Cardiac fibroblast (primary cell): ENCODE results near the gene S100A9.

Experiments
- DNase-seq, 2 donors: peaks; one replicate each; pipeline versions ENCODE4 v3.0.0 to v3.0.0-alpha.2; 2010; ENCODE audit warnings: low read depth in 2 of 2
- H3K4me3 ChIP-seq, 2 donors: replicated peaks in 1 of 2; 1 replicate in 1 of 2; 2 replicates in 1 of 2; pipeline ENCODE4 v1.5.1; 2011; ENCODE audit warnings: low read depth in 2 of 2, low read length in 2 of 2, mild to moderate bottlenecking in 2 of 2, moderate library complexity in 1 of 2
- CTCF ChIP-seq: IDR thresholded peaks from one replicate; pipeline ENCODE4 v1.5.1; 2011; ENCODE audit warnings: low read depth, mild to moderate bottlenecking, low read length, inconsistent platforms

The S100A9 gene

GRCh38 chr1:153362187-153362775 lies 4.6 kb downstream of the S100A9 start:
- DNase-seq = no peak
- H3K4me3 ChIP-seq = no peak overlapping the region
- TF ChIP-seq CTCF = no peak

GRCh38 chr1:153363641-153364040 lies 6.0 kb downstream of the S100A9 start:
- no peak for DNase-seq
- no peak for TF ChIP-seq CTCF

GRCh38 chr1:153364156-153364555 lies 6.5 kb downstream of the S100A9 start:
- no peak for TF ChIP-seq CTCF
- no peak overlapping the region for H3K4me3 ChIP-seq
- DNase-seq = no peak

More at GRCh38 chr1:153363641-153364040, 6.0 kb downstream of the S100A9 start:
- no peak overlapping the region for H3K4me3 ChIP-seq

- H3K4me3 ChIP-seq = no peak overlapping the region
- TF ChIP-seq CTCF = no peak
- DNase-seq = no peak
Measured at GRCh38 chr1:153364766-153365666, 7.4 kb downstream of the S100A9 start.

- TF ChIP-seq CTCF = no peak
- DNase-seq = no peak
- no peak overlapping the region for H3K4me3 ChIP-seq
Measured at GRCh38 chr1:153365696-153366095, 8.0 kb downstream of the S100A9 start.

GRCh38 chr1:153366261-153366660 lies 8.6 kb downstream of the S100A9 start:
- DNase-seq = no peak
- no peak for TF ChIP-seq CTCF
- H3K4me3 ChIP-seq = no peak overlapping the region
